NT2/D1 (cell line): Measurements from ENCODE around the gene PCNX1.
"Not testable (repeated sequence)": the region's sequence is repeated elsewhere in the genome, so short reads cannot be mapped to it uniquely, and the experiment has no call there.

Source experiments
- DNase-seq: peaks from one replicate; pipeline ENCODE4 v3.0.0-alpha.2; 2011; ENCODE audit warnings: low read depth, low spot score
- H3K27me3 ChIP-seq: 2 replicates; pipeline ENCODE4 v1.6.0; 2011; ENCODE audit warnings: mild to moderate bottlenecking; ENCODE audit not compliant: insufficient read length, insufficient read depth
- H3K36me3 ChIP-seq: 2 replicates; pipeline ENCODE4 v1.6.1; 2011; ENCODE audit warnings: mild to moderate bottlenecking, low read length, mixed read lengths; ENCODE audit not compliant: insufficient read depth, insufficient read length
- H3K4me1 ChIP-seq: 2 replicates; pipeline ENCODE4 v1.5.1; 2011; ENCODE audit not compliant: insufficient read depth, insufficient read length
- H3K4me3 ChIP-seq: 2 replicates; pipeline ENCODE4 v1.5.1; 2011; ENCODE audit warnings: low read depth; ENCODE audit not compliant: insufficient read length
- H3K9ac ChIP-seq: 2 replicates; pipeline ENCODE4 v1.6.0; 2011; ENCODE audit warnings: low read depth; ENCODE audit not compliant: insufficient read length
- H3K9me3 ChIP-seq: 2 replicates; pipeline ENCODE4 v1.5.1; 2011; ENCODE audit warnings: mild to moderate bottlenecking, low read length; ENCODE audit not compliant: insufficient read depth
- SUZ12 ChIP-seq: IDR thresholded peaks from 2 replicates; pipeline ENCODE4 v1.6.1; 2011; ENCODE audit not compliant: insufficient read length, insufficient read depth; ENCODE audit errors: extremely low read depth
- YY1 ChIP-seq: IDR thresholded peaks from 2 replicates; pipeline ENCODE4 v1.6.1; 2011; ENCODE audit not compliant: insufficient read length, insufficient read depth
- ZNF274 ChIP-seq: IDR thresholded peaks from 2 replicates; pipeline ENCODE4 v1.6.1; 2011; ENCODE audit warnings: mild to moderate bottlenecking, low read depth, low read length

PCNX1 gene

GRCh38 chr14:70907176-70907995 lies at the start of gene PCNX1:
Gene PCNX1 (plus strand): TSS chr14:70907459. CDS start chr14:70907851, 392 bp downstream.
- no peaks in the 10 kb centered on the region for H3K27me3 ChIP-seq
- peak; percentile 32 for TF ChIP-seq YY1
- no peak for TF ChIP-seq SUZ12
- DNase-seq = peak; percentile 73
- H3K36me3 ChIP-seq = no peaks in the 10 kb centered on the region
- peak within 1 kb of the TSS; percentile 91 for H3K9ac ChIP-seq
- H3K9me3 ChIP-seq = no peaks in the 10 kb centered on the region
- H3K4me1 ChIP-seq = no peaks in the 10 kb centered on the region
- peak within 1 kb of the TSS; percentile 84 for H3K4me3 ChIP-seq

- no peak for DNase-seq
- Histone ChIP-seq H3K4me3 (no peak overlapping the region), H3K36me3 (no peaks in the 10 kb centered on the region), H3K4me1 (no peaks in the 10 kb centered on the region), H3K27me3 (no peaks in the 10 kb centered on the region), H3K9me3 (no peaks in the 10 kb centered on the region), H3K9ac (no peak overlapping the region)
- TF ChIP-seq ZNF274 (no peak), YY1 (no peak), SUZ12 (no peak)
These were observed 49.8 kb upstream of the PCNX1 start for GRCh38 chr14:70857496-70857890.

GRCh38 chr14:70858641-70859040 lies 48.6 kb upstream of the PCNX1 start:
- TF ChIP-seq YY1 = no peak
- no peak for TF ChIP-seq ZNF274
- no peak for TF ChIP-seq SUZ12
- H3K9ac ChIP-seq = no peak overlapping the region
- no peaks in the 10 kb centered on the region for H3K4me1 ChIP-seq
- DNase-seq = no peak
- no peak overlapping the region for H3K4me3 ChIP-seq
- H3K9me3 ChIP-seq = no peaks in the 10 kb centered on the region
- no peaks in the 10 kb centered on the region for H3K36me3 ChIP-seq
- no peaks in the 10 kb centered on the region for H3K27me3 ChIP-seq

GRCh38 chr14:70866992-70867391 lies 40.3 kb upstream of the PCNX1 start:
- not testable (repeated sequence) for H3K27me3 ChIP-seq, H3K4me3 ChIP-seq, H3K9ac ChIP-seq, H3K36me3 ChIP-seq, DNase-seq, H3K4me1 ChIP-seq
- H3K9me3 ChIP-seq = peaks cover 33% of the 10 kb centered on the region

GRCh38 chr14:70871001-70871400 lies 36.3 kb upstream of the PCNX1 start:
- no peak overlapping the region for H3K9ac ChIP-seq
- no peak overlapping the region for H3K4me3 ChIP-seq
- no peaks in the 10 kb centered on the region for H3K27me3 ChIP-seq
- H3K9me3 ChIP-seq = peaks cover 38% of the 10 kb centered on the region
- TF ChIP-seq SUZ12 = no peak
- TF ChIP-seq YY1 = no peak
- no peak for TF ChIP-seq ZNF274
- no peak for DNase-seq
- no peaks in the 10 kb centered on the region for H3K36me3 ChIP-seq
- H3K4me1 ChIP-seq = no peaks in the 10 kb centered on the region

GRCh38 chr14:70871863-70872677 lies 35.2 kb upstream of the PCNX1 start:
- Histone ChIP-seq H3K27me3 (no peaks in the 10 kb centered on the region), H3K36me3 (no peaks in the 10 kb centered on the region), H3K9ac (no peak overlapping the region), H3K4me3 (no peak overlapping the region), H3K4me1 (no peaks in the 10 kb centered on the region), H3K9me3 (peaks cover 33% of the 10 kb centered on the region)
- no peak for DNase-seq
- TF ChIP-seq YY1 (no peak), ZNF274 (no peak), SUZ12 (no peak)

GRCh38 chr14:70872678-70873020 lies 34.6 kb upstream of the PCNX1 start:
- no peak for DNase-seq
- Histone ChIP-seq H3K27me3 (no peaks in the 10 kb centered on the region), H3K36me3 (no peaks in the 10 kb centered on the region), H3K4me1 (no peaks in the 10 kb centered on the region), H3K9ac (no peak overlapping the region), H3K9me3 (peaks cover 28% of the 10 kb centered on the region), H3K4me3 (no peak overlapping the region)
- TF ChIP-seq ZNF274 (no peak), YY1 (no peak), SUZ12 (no peak)
